GM12878 (cell line): ENCODE results near the gene CLEC5A. TPM values are rescaled to one million over a fixed set of nuclear protein-coding genes. Genes with fewer than 3 reads are reported as not detected.

ENCODE experiments used
- ATAC-seq: fragments of 200-7000 bp; cut with Tn5 transposase; 3 replicates; pipeline ENCODE4 v1.9.1; 2020; ENCODE audit warnings: mild to moderate bottlenecking, moderate library complexity
- BruUV-seq: library from RNA; stranded (reverse); fragments of 400-500 nt; replicated peaks from 2 replicates; lab custom pipeline; 2021; lab: Mats Ljungman, UMichigan
- CTCF ChIA-PET: fragments of 300-600 bp; sonication (Branson Sonifier 250); formaldehyde crosslinking; extraction: SDS; loops from one replicate; lab custom pipeline; 2021; ENCODE audit warnings: inconsistent platforms; lab: Yijun Ruan, JAX
- POLR2A ChIA-PET: fragments of 350-600 bp; formaldehyde crosslinking; extraction: SDS; loops from one replicate; lab custom pipeline; 2021; ENCODE audit warnings: inconsistent platforms; lab: Charles Lee
- RAD21 ChIA-PET: fragments of 300-600 bp; sonication (Branson Sonifier 250); formaldehyde crosslinking; loops from one replicate; lab custom pipeline; 2023; ENCODE audit warnings: antibody characterized with exemption; ENCODE audit not compliant: unreplicated experiment; lab: Charles Lee
- SMC1A ChIA-PET: fragments of 300-600 bp; sonication (Branson Sonifier 250); formaldehyde crosslinking; loops from one replicate; lab custom pipeline; 2023; ENCODE audit not compliant: unreplicated experiment, uncharacterized antibody; lab: Charles Lee
- DNase-seq: peaks from one replicate; pipeline ENCODE4 v3.0.0-alpha.2; 2011; ENCODE audit warnings: low read depth, low spot score
- FAIRE-seq: peaks from 3 replicates; lab custom pipeline; 2011; peaks lifted over from hg19 to GRCh38; lab: Jason Lieb, UNC
- H2AFZ ChIP-seq: 2 replicates; pipeline ENCODE4 v1.6.0; 2011; ENCODE audit warnings: low read depth, low read length, control low read depth; ENCODE audit not compliant: control insufficient read depth
- H3K27ac ChIP-seq: 2 replicates; pipeline ENCODE4 v1.5.1; 2011; ENCODE audit warnings: control low read depth; ENCODE audit not compliant: control insufficient read depth, insufficient read depth
- H3K27me3 ChIP-seq, 2 experiments: replicated peaks in 1 of 2; 2 replicates each; pipeline versions ENCODE4 v1.6.0 to v1.6.1; 2011; ENCODE audit warnings: low read length in 1 of 2; ENCODE audit not compliant: control insufficient read depth in 2 of 2, insufficient read depth in 2 of 2
- H3K36me3 ChIP-seq, 2 experiments: 2 replicates each; pipeline ENCODE4 v1.5.1; 2011; ENCODE audit warnings: low read length in 1 of 2; ENCODE audit not compliant: control insufficient read depth in 2 of 2, insufficient read depth in 2 of 2
- H3K4me1 ChIP-seq: 2 replicates; pipeline ENCODE4 v1.6.1; 2011; ENCODE audit warnings: mild to moderate bottlenecking, low read length, moderate library complexity, mixed read lengths; ENCODE audit not compliant: control insufficient read depth, insufficient read depth
- H3K4me2 ChIP-seq: 2 replicates; pipeline ENCODE4 v1.6.0; 2011; ENCODE audit warnings: control low read depth; ENCODE audit not compliant: control insufficient read depth, insufficient read depth
- H3K4me3 ChIP-seq: fragments of 200-600 bp; sonication (generic); 2 replicates; pipeline ENCODE4 v1.5.1; 2016
- H3K79me2 ChIP-seq: 2 replicates; pipeline ENCODE4 v1.6.0; 2011; ENCODE audit warnings: low read length; ENCODE audit not compliant: control insufficient read depth, insufficient read depth
- H3K9ac ChIP-seq: 2 replicates; pipeline ENCODE4 v1.8.0; 2011; ENCODE audit warnings: low read length, control low read depth, mixed read lengths; ENCODE audit not compliant: control insufficient read depth, insufficient read depth
- H3K9me3 ChIP-seq: replicated peaks from 3 replicates; pipeline ENCODE4 v1.5.1; 2011; ENCODE audit warnings: mild to moderate bottlenecking, low read length; ENCODE audit not compliant: control insufficient read depth, insufficient read depth
- H4K20me1 ChIP-seq: 2 replicates; pipeline ENCODE4 v1.6.0; 2011; ENCODE audit not compliant: control insufficient read depth, insufficient read depth
- CBX3 ChIP-seq: fragments of 200-600 bp; sonication (generic); IDR thresholded peaks from 2 replicates; pipeline ENCODE4 v1.6.1; 2016; ENCODE audit warnings: low read depth, borderline replicate concordance
- CREB1 ChIP-seq: IDR thresholded peaks from 2 replicates; pipeline ENCODE4 v1.6.1; 2012; ENCODE audit warnings: low read depth, mild to moderate bottlenecking, inconsistent platforms
- IKZF2 ChIP-seq, 2 experiments: fragments of 450-650 bp; IDR thresholded peaks; 2 replicates each; pipeline ENCODE4 v1.6.1; 2017; ENCODE audit warnings: mild to moderate bottlenecking in 2 of 2, moderate library complexity in 2 of 2
- LARP7 ChIP-seq: fragments of 450-650 bp; IDR thresholded peaks from 2 replicates; pipeline ENCODE4 v1.6.1; 2017; ENCODE audit warnings: mild to moderate bottlenecking
- MYC ChIP-seq: IDR thresholded peaks from 2 replicates; pipeline ENCODE4 v1.6.1; 2011; ENCODE audit warnings: mild to moderate bottlenecking, low read length, moderate library complexity, inconsistent platforms; ENCODE audit not compliant: insufficient read depth, insufficient replicate concordance, insufficient read length, severe bottlenecking
- POLR2AphosphoS5 ChIP-seq: IDR thresholded peaks from 2 replicates; pipeline ENCODE4 v1.6.1; 2011; ENCODE audit warnings: mild to moderate bottlenecking, low read length, inconsistent platforms
- RBBP5 ChIP-seq: fragments of 200-600 bp; sonication (generic); conservative IDR thresholded peaks from 2 replicates; pipeline ENCODE4 v1.6.1; 2016
- RELB ChIP-seq: fragments of 450-650 bp; IDR thresholded peaks from 2 replicates; pipeline ENCODE4 v1.6.1; 2017; ENCODE audit warnings: low read depth, mild to moderate bottlenecking, moderate library complexity
- SRF ChIP-seq, 2 experiments: IDR thresholded peaks; 2 replicates each; pipeline ENCODE4 v1.6.1; 2011; ENCODE audit warnings: low read depth in 2 of 2, low read length in 2 of 2, mild to moderate bottlenecking in 1 of 2, moderate library complexity in 1 of 2
- STAT1 ChIP-seq: fragments of 450-650 bp; conservative IDR thresholded peaks from 2 replicates; pipeline ENCODE4 v1.6.1; 2014; ENCODE audit warnings: antibody characterized with exemption, mild to moderate bottlenecking
- SUZ12 ChIP-seq: fragments of 200-600 bp; sonication (generic); IDR thresholded peaks from one replicate; pipeline ENCODE4 v1.6.1; 2018; ENCODE audit warnings: antibody characterized with exemption, mild to moderate bottlenecking; ENCODE audit not compliant: unreplicated experiment
- WGBS: methylation state at CpG from one replicate; pipeline ENCODE4 v1.1.6; 2016; ENCODE audit warnings: low lambda C conversion rate; ENCODE audit not compliant: insufficient replicate concordance, insufficient coverage; ENCODE audit errors: missing lambda C conversion rate; 5-methylcytosine and 5-hydroxymethylcytosine counted together
- in situ Hi-C: fragments of 300-500 bp; cut with MboI; formaldehyde crosslinking; loops from 9 replicates; pipeline ENCODE4 v1.14.3; 2018; ENCODE audit warnings: mixed read lengths
- intact Hi-C: fragments of 100-400 bp; cut with micrococcal nuclease; formaldehyde crosslinking; loops from one replicate; pipeline ENCODE4 v1.14.2; 2022; ENCODE audit not compliant: unreplicated experiment
- polyA plus RNA-seq, 11 experiments: library from polyadenylated mRNA; depleted of rRNA in 4 of 11; unstranded in 6 of 11; stranded (reverse) in 5 of 11; fragments of >200 nt; fragmentation: Nextera tagmentation in 4 of 11; fragmentation: Illumina TruSeq in 1 of 11; extraction: Ambion mirVana in 4 of 11; extraction: Trizol in 1 of 11; gene quantifications; 1 replicate in 1 of 11; 2 replicates in 10 of 11; pipeline versions ENCODE4 v1.2.1 to v1.2.3, GENCODE V29; 2011 to 2016; ENCODE audit warnings: inconsistent platforms in 2 of 11, missing spikeins in 2 of 11, low read depth in 1 of 11
- total RNA-seq, 4 experiments: library from RNA; depleted of rRNA in 3 of 4; stranded (reverse); fragments of >200 nt in 3 of 4; fragmentation: Illumina TruSeq in 1 of 4; extraction: Trizol in 1 of 4; gene quantifications; 2 replicates each; pipeline versions ENCODE4 v1.2.1 to v1.2.3, GENCODE V29; 2013 to 2021
- TF ChIP-seq, protein P1 (sequence below): fragments of 450-650 bp; IDR thresholded peaks from 2 replicates; pipeline ENCODE4 v1.6.1; 2017; ENCODE audit warnings: mild to moderate bottlenecking, moderate library complexity

The CLEC5A gene
- total and polyA plus RNA-seq, 10 of the 15 experiments (the other 5 are each of a cell fraction or from before 2014, with no cell fraction given) = not detected

GRCh38 chr7:141928146-141928844 lies 18.5 kb downstream of the CLEC5A start:
- SMC1A ChIA-PET = interaction anchor here (1.1 kb wide), 1 partner anchor 14 kb away, joined by 3 read pairs; no protein-coding TSS in a partner anchor
- Histone ChIP-seq H4K20me1 (no peaks in the 10 kb centered on the region), H3K4me1 (no peaks in the 10 kb centered on the region), H3K9ac (no peak overlapping the region), H3K4me3 (no peak overlapping the region), H3K27ac (no peak overlapping the region), H3K4me2 (no peak overlapping the region), H3K36me3 (no peaks in the 10 kb centered on the region), H3K9me3 (no peaks in the 10 kb centered on the region)
- BruUV-seq = no TSS peak
- WGBS = 27% methylated on average over 2 of the region's 2 CpGs
- ATAC-seq (no peak), FAIRE-seq (no peak)
- POLR2A ChIA-PET = no interaction called here
- CTCF ChIA-PET = no interaction called here
- intact Hi-C loops = no loop called here
- in situ Hi-C loops = no loop called here
- RAD21 ChIA-PET = no interaction called here
- TF ChIP-seq CBX3 = no peak
- TF ChIP-seq, all 136 proteins: peak for 0
- Histone ChIP-seq H3K27me3 (no peaks in the 10 kb centered on the region), H2AFZ (no peak overlapping the region), H3K79me2 (no peaks in the 10 kb centered on the region)
- no peak for DNase-seq

- Histone ChIP-seq H3K27ac (no peak overlapping the region), H3K36me3 (no peaks in the 10 kb centered on the region), H3K27me3 (no peaks in the 10 kb centered on the region), H3K4me1 (no peaks in the 10 kb centered on the region), H3K9me3 (no peaks in the 10 kb centered on the region), H2AFZ (no peak overlapping the region), H4K20me1 (no peaks in the 10 kb centered on the region), H3K4me3 (no peak overlapping the region), H3K79me2 (no peaks in the 10 kb centered on the region), H3K4me2 (no peak overlapping the region), H3K9ac (no peak overlapping the region)
- ChIA-PET CTCF (no interaction called here), POLR2A (no interaction called here), SMC1A (no interaction called here), RAD21 (no interaction called here)
- no peak for ATAC-seq
- intact Hi-C loops (no loop called here), in situ Hi-C loops (no loop called here)
- WGBS = 0% methylated on average over 1 of the region's 1 CpG
- BruUV-seq = no TSS peak
- DNase-seq = no peak
- no peak for FAIRE-seq
- no peak for TF ChIP-seq POLR2AphosphoS5
- TF ChIP-seq RBBP5 = no peak
- TF ChIP-seq SUZ12 = no peak
- TF ChIP-seq IKZF2 (IDR thresholded peaks at IDR 0.05) = no peak
- TF ChIP-seq CREB1 = no peak
- TF ChIP-seq, protein P1, sequence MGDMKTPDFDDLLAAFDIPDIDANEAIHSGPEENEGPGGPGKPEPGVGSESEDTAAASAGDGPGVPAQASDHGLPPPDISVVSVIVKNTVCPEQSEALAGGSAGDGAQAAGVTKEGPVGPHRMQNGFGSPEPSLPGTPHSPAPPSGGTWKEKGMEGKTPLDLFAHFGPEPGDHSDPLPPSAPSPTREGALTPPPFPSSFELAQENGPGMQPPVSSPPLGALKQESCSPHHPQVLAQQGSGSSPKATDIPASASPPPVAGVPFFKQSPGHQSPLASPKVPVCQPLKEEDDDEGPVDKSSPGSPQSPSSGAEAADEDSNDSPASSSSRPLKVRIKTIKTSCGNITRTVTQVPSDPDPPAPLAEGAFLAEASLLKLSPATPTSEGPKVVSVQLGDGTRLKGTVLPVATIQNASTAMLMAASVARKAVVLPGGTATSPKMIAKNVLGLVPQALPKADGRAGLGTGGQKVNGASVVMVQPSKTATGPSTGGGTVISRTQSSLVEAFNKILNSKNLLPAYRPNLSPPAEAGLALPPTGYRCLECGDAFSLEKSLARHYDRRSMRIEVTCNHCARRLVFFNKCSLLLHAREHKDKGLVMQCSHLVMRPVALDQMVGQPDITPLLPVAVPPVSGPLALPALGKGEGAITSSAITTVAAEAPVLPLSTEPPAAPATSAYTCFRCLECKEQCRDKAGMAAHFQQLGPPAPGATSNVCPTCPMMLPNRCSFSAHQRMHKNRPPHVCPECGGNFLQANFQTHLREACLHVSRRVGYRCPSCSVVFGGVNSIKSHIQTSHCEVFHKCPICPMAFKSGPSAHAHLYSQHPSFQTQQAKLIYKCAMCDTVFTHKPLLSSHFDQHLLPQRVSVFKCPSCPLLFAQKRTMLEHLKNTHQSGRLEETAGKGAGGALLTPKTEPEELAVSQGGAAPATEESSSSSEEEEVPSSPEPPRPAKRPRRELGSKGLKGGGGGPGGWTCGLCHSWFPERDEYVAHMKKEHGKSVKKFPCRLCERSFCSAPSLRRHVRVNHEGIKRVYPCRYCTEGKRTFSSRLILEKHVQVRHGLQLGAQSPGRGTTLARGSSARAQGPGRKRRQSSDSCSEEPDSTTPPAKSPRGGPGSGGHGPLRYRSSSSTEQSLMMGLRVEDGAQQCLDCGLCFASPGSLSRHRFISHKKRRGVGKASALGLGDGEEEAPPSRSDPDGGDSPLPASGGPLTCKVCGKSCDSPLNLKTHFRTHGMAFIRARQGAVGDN = no peak
- TF ChIP-seq MYC = no peak
- no peak for TF ChIP-seq STAT1
- no peak for TF ChIP-seq SRF (IDR thresholded peaks at IDR 0.05; ENCODE audit: low read depth in 2 of 2, low read length in 2 of 2)
- no peak for TF ChIP-seq CBX3
- TF ChIP-seq LARP7 = no peak
- no peak for TF ChIP-seq RELB
Measured at GRCh38 chr7:141920281-141920680, 26.5 kb downstream of the CLEC5A start.
